Astrocyte of the cerebellum (primary cell): ENCODE measurements around the gene APOBEC3C.
A peak's percentile ranks its signal among the peaks of the same experiment; 100 is the strongest.
"Not testable (repeated sequence)": the region's sequence is repeated elsewhere in the genome, so short reads cannot be mapped to it uniquely, and the experiment has no call there.

Experiments
- DNase-seq: peaks from one replicate; pipeline ENCODE4 v3.0.0-alpha.2; 2011; ENCODE audit warnings: low read depth
- H3K4me3 ChIP-seq: 2 replicates; pipeline ENCODE4 v1.5.1; 2011; ENCODE audit warnings: mild to moderate bottlenecking, low read depth, low read length, moderate library complexity
- CTCF ChIP-seq: IDR thresholded peaks from 2 replicates; pipeline ENCODE4 v1.5.1; 2012; ENCODE audit warnings: low read length, low read depth, moderate library complexity, mild to moderate bottlenecking; ENCODE audit errors: missing control alignments
- in situ Hi-C: cut with HindIII; loops from 2 replicates; pipeline ENCODE4 v1.10.0; 2017; ENCODE audit warnings: low sequenced_read_pairs

The APOBEC3C gene

GRCh38 chr22:39027717-39028116, 13.7 kb downstream of the APOBEC3C start:
- in situ Hi-C loops, result no loop called here
- DNase-seq, result no peak
- TF ChIP-seq CTCF, result no peak

GRCh38 chr22:39028281-39028680, 14.2 kb downstream of the APOBEC3C start:
- no peak for DNase-seq
- no peak overlapping the region for H3K4me3 ChIP-seq
- TF ChIP-seq CTCF, result no peak
- in situ Hi-C loops, result no loop called here

More at GRCh38 chr22:39027717-39028116, 13.7 kb downstream of the APOBEC3C start:
- no peak overlapping the region for H3K4me3 ChIP-seq

GRCh38 chr22:39029227-39029626, 15.2 kb downstream of the APOBEC3C start:
- in situ Hi-C loops, result no loop called here
- DNase-seq, result no peak
- no peak overlapping the region for H3K4me3 ChIP-seq
- no peak for TF ChIP-seq CTCF

GRCh38 chr22:39030705-39031104, 16.6 kb downstream of the APOBEC3C start:
- TF ChIP-seq CTCF, result no peak
- in situ Hi-C loops, result no loop called here
- H3K4me3 ChIP-seq, result no peak overlapping the region
- DNase-seq, result no peak

- DNase-seq, in situ Hi-C loops: not testable (repeated sequence)
These were observed 17.6 kb downstream of the APOBEC3C start for GRCh38 chr22:39031434-39032295.

GRCh38 chr22:39037071-39037470, 23.0 kb downstream of the APOBEC3C start:
- DNase-seq, in situ Hi-C loops, H3K4me3 ChIP-seq: not testable (repeated sequence)

More at GRCh38 chr22:39031434-39032295, 17.6 kb downstream of the APOBEC3C start:
- H3K4me3 ChIP-seq, result not testable (repeated sequence)

- in situ Hi-C loops, result no loop called here
- no peak overlapping the region for H3K4me3 ChIP-seq
- DNase-seq, result no peak
- no peak for TF ChIP-seq CTCF
These were observed 25.5 kb downstream of the APOBEC3C start for GRCh38 chr22:39039306-39040126.

GRCh38 chr22:39040155-39040537, 26.1 kb downstream of the APOBEC3C start:
- H3K4me3 ChIP-seq, result peak overlapping the region; percentile 54
- in situ Hi-C loops, DNase-seq: not testable (repeated sequence)

GRCh38 chr22:39040538-39041296, 26.7 kb downstream of the APOBEC3C start, which contains the start of gene APOBEC3F:
Gene APOBEC3F, plus strand, starts transcription at chr22:39040864. Its CDS starts 97 bp downstream, at chr22:39040961.
- peak; percentile 13 for DNase-seq
- H3K4me3 ChIP-seq, result peak within 1 kb of the TSS; percentile 54
- in situ Hi-C loops, result not testable (repeated sequence)
